ENCODE results near the gene MCTP2. TPM values are rescaled to one million over a fixed set of nuclear protein-coding genes. Genes with fewer than 3 reads are reported as not detected.

The MCTP2 gene
- polyA plus RNA-seq, 3 donors: 2.6 to 4.7 (median 3.8) TPM

DNA sequence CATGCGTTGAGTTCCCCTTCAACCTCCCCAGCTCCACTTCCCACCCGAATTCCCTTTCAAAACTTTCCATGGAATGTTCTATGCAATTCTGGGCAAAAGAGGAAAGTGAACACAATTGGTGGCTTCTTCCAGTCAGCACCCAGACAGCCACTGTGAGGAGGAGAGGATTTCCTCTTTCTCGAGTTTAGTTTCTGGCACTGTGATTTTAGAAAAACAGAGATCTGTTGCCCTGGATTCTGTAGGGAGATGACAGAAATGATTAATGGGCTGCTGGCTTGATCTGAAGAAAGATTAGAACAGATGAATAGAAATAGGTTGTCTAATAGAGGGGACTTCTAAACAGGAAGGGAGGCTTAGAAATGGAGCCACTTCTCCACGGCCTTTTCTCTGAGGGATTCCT lies 172.0 kb downstream of the MCTP2 start:
- WGBS, 3 donors: 34 to 67% (median 37%) methylated on average over 4 of the region's 4 CpGs
- no peak overlapping the region for H3K27ac ChIP-seq (ENCODE audit: low read depth, low read length)

DNA sequence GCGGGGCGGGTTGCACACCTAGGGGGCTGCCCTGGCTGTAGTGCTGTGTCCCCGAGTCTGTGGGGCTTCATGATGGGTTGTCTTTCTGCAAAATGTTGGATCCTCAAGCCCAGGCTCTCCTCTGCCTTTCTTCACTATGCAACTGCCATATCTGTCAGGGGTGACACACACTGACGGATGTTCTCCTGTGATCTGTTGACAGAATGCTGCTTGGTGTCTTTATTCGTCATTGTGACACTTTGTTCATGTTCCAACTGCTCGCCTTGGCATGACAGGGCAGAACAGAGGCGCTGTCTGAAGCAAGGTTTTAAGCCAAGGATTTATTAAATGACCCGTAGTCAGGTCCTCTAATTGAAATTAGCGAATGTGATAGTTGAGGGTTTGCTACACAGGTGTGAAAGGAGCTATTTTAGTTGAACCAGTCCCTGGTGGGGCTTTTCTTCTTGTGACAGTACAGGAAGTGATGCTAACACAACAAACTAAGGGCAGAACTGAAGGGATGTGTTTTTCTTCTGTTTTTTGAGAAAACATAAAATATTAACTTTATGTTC lies 173.4 kb downstream of the MCTP2 start:
- no peak overlapping the region for H3K27ac ChIP-seq (ENCODE audit: low read depth, low read length)
- 82 to 85% (median 84%) methylated on average over 9 of the region's 9 CpGs for WGBS, 3 donors

DNA sequence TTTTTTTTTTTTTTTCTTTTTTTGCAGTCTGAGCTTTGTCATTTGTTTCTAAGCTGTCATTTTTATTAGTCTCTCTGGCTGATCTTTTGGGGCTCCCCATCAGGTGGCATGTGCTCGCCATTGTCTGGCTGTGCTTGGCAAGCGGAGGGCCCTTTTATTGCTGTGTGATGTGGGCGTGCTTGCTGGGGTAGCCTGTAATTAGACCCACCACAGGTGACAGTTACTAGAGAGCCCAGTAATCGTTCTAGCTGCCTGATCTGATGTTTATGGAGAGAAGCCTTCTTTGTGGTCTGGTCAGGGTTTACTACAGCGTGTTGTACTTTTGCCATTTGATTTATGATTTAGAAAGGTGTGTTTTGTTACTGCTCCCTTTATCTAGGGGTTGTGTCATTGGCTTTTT lies 179.9 kb downstream of the MCTP2 start:
- WGBS, 3 donors: 74 to 93% (median 89%) methylated on average over 5 of the region's 5 CpGs

DNA sequence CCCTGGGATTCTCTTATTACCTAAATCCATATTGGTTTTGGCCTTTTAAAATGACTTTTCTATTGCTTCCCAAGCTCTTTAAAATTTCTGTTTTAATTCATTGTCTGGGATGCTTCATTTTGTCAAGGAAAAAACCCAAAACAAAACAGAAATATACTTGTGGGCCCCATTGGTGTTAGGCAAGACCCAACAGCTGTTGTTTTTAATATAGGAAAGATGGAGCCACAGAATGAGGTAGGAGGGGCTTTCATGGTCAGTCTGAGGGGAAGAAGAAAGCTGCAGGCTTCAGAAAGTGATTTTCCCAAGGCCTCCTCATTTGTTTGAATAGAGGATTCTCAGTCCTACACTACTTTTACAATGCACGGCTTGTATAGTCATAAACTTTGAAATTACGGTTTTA lies 180.5 kb downstream of the MCTP2 start:
- no peak overlapping the region for H3K27ac ChIP-seq (ENCODE audit: low read depth, low read length)
- 93 to 97% (median 93%) methylated on average over 2 of the region's 2 CpGs for WGBS, 3 donors

More for the DNA sequence above, 179.9 kb downstream of the MCTP2 start:
- no peak overlapping the region for H3K27ac ChIP-seq (ENCODE audit: low read depth, low read length)

DNA sequence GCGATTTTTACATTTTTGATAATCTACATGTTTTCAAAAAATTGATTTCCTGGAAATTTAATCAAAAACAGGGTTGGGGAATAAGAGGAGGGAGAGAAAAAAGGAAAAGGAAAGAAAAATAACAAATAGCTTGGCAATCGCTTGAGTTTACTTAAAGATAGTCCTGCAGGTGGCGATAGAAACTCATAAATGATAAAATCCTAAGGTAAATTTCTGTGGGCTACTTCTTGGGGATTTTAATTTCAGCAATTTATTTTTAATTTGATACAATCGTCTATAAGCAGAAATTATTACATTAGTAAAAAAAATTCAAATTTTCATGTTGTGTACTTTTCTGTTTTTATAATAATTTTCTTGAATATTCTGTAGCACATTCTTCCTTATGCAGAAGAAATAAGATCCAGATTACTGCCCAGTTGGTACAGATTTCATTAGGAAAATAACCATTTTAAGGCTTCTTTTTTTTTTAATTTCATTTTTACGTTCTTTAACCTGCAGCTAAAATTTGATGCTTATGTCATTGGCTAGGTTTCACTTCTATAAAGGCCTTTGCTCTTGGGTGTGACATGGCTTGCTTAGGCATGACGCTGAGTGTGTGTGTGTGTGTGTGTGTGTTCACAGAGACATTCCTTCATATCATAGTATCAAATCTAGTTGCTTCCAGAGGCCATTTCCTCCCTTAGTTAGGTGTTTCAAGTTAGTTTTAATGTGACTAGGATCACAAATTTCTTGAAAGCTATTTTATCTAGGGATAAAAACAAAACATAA lies 181.8 kb downstream of the MCTP2 start:
- WGBS, 3 donors: 35 to 47% (median 46%) methylated on average over 6 of the region's 6 CpGs
- no peak overlapping the region for H3K27ac ChIP-seq (ENCODE audit: low read depth, low read length)

DNA sequence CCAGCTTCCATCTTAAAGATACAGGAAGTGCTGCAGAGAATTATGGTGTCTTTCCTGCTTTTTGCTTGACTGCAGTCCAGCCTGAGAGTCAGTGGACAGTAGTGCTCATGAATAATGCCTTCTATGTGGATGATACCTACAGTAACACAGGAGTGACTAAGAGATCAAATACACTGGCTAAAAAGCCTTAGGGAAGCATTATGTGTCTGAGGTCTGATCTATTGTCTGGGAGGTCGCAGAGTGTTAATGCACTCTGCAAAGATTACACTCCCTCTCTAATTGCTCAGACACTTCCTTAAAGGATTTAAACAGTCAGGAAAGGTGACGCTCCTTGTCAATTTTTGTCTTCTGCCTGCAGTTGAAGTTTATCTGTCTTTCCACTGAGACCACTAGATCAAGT lies 183.6 kb downstream of the MCTP2 start:
- H3K27ac ChIP-seq (ENCODE audit: low read depth, low read length): no peak overlapping the region
- 79 to 89% (median 87%) methylated on average over 2 of the region's 2 CpGs for WGBS, 3 donors

DNA sequence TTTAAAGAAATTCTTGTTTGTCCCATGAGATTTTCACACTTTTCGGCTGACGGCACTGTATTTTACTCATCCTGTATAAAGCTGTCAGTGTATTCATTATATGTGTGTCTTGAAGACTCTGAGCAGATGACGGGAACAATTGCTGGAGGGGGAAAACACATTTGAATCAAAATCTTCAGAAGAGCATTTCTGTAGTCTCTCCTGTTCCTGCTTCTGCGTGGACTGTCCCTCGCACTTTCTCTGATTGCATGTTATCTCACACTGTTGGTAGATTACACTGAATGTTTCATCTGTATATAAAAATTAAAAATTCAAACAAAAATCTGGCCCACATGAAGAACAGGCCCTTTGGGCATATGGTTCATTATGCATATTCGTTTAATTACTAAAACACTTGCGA lies 184.9 kb downstream of the MCTP2 start:
- WGBS, 3 donors: 96 to 98% (median 97%) methylated on average over 7 of the region's 7 CpGs

DNA sequence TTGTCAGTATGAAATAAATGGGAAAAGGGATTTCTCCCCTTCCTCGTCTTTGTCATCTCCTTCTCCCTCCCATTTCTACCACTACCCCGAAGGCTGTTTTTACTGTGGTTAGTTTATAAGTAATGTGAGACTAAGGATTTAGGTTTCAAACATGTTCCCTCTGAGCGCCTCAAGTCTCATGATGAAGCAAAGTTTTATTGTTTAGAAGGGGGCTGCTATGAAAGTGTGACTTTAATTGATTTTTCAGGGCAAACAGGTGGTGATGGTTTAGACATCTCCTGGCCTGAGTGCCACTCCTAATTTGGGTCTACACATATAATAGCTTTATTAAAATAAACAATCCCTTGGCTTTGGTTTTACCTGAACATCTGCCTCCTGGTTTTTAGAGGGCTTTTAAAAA lies 185.5 kb downstream of the MCTP2 start:
- H3K27ac ChIP-seq (ENCODE audit: low read depth, low read length): no peak overlapping the region
- 89 to 95% (median 91%) methylated on average over 3 of the region's 3 CpGs for WGBS, 3 donors

More for the DNA sequence above, 184.9 kb downstream of the MCTP2 start:
- no peak overlapping the region for H3K27ac ChIP-seq (ENCODE audit: low read depth, low read length)

DNA sequence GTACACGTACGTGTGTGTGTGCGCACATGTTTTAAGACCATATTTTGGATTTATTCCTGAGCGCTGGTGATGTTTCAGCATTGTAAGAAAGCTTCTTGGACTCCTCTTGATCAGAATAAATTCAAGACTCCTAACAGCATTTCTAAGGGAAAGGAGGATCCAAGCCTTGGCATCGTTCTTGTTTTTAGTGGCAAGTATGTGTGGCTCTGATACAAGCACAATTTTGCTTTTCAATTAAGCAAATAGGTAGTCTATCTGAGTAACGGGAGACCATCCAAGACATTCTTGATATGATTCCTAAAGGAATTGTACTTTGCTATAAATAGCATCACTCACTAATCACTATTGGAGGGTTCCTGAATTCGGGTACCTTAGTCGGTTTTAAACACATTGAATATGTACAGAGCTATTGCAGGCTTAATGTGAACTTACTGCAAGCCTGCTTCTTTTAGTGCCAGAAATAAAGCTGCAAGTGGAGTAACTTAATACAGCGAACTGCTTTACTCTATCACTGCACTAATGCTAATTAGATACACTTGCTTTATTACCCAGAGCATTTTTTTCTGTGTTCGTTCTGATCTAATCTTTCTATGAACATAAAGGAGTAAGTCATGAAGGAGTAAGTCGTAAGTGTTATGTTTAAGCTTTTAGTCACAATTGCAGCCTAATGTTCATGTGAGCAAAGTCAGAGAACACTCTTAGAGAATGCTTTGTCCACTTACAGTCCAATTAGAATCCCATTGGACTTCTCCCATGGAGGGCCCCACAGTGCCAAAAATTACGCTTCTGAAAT lies 186.3 kb downstream of the MCTP2 start:
- 62 to 86% (median 67%) methylated on average over 12 of the region's 12 CpGs for WGBS, 3 donors
- no peak overlapping the region for H3K27ac ChIP-seq (ENCODE audit: low read depth, low read length)

DNA sequence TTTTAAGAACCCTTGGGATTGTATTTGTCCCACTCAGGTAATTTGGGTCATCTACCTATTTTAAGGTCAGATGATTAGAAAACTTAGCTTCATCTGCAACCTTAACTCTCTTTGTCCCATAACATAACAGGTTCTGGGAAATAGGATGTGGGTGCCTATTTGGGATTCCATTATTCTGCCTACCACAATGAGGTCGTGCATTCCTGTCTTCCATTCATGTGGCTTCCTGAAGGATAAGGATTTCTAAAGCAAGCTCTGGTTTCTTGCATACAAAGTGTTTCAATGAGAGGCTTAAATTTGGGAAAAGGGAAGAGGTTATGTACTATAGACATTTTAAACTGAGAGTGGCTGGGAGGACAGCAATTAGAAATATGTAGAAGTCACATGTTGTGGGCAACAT lies 190.3 kb downstream of the MCTP2 start:
- no peak overlapping the region for H3K27ac ChIP-seq (ENCODE audit: low read depth, low read length)
- 78 to 84% (median 81%) methylated on average over 1 of the region's 1 CpG for WGBS, 3 donors

DNA sequence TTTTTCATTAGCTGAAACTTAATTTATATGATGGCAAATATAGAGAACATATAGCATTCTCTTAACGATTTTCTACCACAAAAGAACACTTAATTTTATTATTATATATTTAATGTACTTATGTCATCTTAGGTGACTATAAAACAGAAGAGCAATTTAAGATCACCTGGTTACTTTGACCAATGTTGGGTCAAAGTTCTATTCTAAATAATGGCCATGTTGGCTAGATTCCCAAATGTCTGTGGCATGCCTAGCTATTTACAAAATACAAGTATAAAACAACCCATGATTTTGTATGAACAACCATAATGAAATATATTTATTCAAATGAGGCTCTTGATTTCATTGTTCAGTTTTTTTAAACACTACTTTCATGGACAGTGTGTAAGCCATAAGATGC lies 200.9 kb downstream of the MCTP2 start:
- H3K27ac ChIP-seq (ENCODE audit: low read depth, low read length): no peak overlapping the region
- 84 to 91% (median 88%) methylated on average over 1 of the region's 1 CpG for WGBS, 3 donors

DNA sequence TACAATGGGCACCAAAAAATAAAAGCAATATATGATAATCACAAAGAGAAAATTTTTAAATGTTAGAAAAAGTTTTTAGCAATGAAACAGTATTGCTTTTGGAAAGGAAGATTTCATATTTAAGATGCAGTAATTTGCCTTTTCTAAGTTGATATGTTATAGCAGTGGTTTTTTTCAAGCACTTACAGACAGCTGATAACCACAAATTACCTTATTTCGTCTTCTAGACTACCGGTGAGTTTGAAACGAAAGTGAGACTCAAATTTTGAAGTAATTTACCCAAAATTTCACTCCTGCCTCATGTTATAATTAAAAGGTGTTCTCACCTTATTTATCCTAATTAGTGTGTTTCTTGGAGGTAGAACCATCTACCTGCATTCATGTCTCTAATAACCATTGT lies 207.8 kb downstream of the MCTP2 start:
- 93 to 98% (median 95%) methylated on average over 3 of the region's 3 CpGs for WGBS, 3 donors
- no peak overlapping the region for H3K27ac ChIP-seq (ENCODE audit: low read depth, low read length)

DNA sequence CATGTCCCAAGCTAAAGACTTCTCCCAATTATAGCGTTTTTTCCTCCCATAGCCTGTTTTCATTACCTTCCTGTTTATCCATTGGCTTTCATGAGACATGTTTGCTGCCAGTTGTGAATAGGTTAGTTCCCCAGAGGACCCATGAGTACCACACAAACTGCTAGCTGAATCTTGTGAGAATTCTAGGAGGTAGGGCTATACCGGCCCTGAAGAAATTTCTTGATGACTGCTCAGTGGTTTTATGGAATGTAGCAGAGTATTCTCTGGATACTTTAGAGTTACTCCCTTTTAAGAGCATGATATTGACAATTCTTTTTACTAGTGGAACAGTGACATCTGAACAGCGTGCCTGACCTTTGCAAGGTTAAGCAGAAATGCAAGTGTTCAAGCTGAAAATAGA lies 210.4 kb downstream of the MCTP2 start:
- WGBS, 3 donors: 76 to 87% (median 82%) methylated on average over 3 of the region's 3 CpGs

DNA sequence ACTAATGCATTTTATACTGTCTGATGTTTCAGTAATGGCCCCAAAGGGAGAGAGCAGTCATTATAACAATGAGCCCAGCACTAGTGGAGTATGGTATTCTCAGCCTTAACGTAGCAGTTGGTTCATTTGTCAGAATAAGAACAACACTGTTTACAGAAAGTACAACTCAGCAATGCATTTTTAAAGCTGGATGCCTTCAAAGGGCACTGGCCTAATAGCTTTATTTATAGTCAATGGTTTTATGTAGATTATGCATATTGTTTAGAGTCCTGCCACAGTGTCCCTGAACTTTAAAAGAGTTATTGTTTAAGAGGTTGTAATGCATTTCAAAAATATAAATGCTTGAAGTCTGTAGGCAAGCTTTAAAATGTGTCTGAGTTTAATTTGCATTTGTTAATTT lies 211.1 kb downstream of the MCTP2 start:
- H3K27ac ChIP-seq (ENCODE audit: low read depth, low read length): no peak overlapping the region
- 70 to 80% (median 77%) methylated on average over 1 of the region's 1 CpG for WGBS, 3 donors

More for the DNA sequence above, 210.4 kb downstream of the MCTP2 start:
- no peak overlapping the region for H3K27ac ChIP-seq (ENCODE audit: low read depth, low read length)

DNA sequence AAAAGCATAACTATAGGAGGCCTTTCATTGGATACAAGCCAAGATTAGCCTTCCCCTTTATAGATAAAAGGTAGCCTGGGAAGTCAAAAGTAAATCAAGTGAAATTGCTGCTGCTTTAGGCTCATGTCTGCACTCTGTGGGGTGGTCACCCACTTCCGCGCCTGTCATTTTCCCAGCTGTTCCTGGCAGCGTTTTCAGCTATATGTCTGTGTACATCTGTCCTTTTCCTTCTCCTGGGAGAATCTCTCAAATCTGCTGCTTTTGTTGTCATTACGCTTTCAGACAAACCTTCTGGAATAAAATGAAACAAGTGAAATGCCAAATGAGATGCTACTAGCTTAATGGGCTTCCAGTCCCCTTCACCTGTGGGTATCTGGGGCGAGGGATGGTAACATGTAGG lies 211.8 kb downstream of the MCTP2 start:
- 90 to 96% (median 95%) methylated on average over 5 of the region's 5 CpGs for WGBS, 3 donors
- H3K27ac ChIP-seq (ENCODE audit: low read depth, low read length): no peak overlapping the region

DNA sequence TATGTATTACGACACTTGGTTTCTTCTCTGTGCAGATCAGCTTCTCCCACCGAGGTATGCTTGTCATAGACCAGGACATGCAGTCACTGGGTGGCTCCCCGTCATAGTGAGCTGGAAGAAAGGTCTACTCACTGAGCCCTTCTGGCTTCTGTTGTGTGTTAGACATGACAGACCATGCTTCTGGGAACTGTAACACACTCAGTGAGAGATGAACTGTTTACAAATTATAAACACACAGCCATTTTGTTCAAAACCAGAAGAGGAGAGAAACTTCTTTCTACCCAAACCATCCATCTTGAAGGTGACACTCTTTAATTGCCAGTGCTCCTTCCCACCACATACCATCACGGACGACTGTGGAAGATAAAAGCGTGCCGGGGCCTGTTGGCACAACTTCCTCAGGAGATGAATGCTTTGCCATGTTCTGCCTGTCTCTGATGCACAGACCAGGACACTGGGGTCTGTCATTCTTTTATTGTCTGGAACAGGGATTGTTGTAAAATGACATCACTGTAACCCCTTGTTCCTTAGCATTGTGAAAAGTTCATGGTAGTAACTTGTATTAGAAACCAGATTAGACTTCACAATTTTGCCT lies 214.3 kb downstream of the MCTP2 start:
- no peak overlapping the region for H3K27ac ChIP-seq (ENCODE audit: low read depth, low read length)

DNA sequence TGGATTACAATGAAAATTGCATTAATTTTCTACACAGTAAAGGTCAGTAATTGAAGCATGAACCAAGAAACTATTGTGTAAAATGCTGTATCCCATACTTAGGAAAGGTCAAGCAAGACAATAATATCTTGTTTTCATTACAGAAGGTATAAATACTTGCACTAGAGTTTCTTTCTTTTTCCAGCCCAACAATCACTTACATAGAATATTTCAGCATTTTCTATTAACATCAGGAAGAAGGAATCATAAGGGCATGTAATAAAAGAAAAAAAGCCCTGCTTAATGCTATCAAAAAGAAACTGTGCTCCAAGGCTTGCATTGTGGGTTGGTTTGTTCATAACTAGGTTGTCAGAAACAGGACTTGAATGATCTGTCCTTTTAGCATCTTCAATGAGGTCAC lies 215.1 kb downstream of the MCTP2 start:
- no peak overlapping the region for H3K27ac ChIP-seq (ENCODE audit: low read depth, low read length)

More for the DNA sequence above, 214.3 kb downstream of the MCTP2 start:
- 77 to 84% (median 84%) methylated on average over 7 of the region's 7 CpGs for WGBS, 3 donors

DNA sequence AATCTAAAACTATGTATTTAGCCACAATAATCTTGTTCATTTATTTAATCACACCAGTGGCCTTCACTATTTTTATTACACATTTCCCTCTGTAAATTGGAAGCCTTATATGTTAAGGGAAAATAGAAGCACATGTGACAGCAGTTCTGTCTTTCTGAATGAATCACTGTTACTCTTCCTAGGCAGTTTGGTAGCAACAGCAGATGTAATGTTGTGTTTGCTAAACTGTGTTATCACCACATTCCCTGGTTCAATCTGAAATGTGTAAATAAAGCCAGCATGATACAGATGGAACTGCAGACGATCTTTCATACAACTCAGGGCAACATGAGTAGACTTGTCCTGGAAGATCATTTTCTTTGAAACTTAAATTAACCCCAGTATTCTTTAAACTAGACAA lies 220.1 kb downstream of the MCTP2 start:
- H3K27ac ChIP-seq (ENCODE audit: low read depth, low read length): no peak overlapping the region
- 50 to 84% (median 82%) methylated on average over 1 of the region's 1 CpG for WGBS, 3 donors
